HG03575 (cell line): ENCODE measurements around the gene TPPP.
"Not testable (repeated sequence)": the region's sequence is repeated elsewhere in the genome, so short reads cannot be mapped to it uniquely, and the experiment has no call there.

Source experiments
- ATAC-seq: cut with Tn5 transposase; IDR thresholded peaks from one replicate; pipeline ENCODE4 v1.9.1; 2021; ENCODE audit not compliant: unreplicated experiment, insufficient number of reproducible peaks, low FRiP score; ENCODE audit errors: extremely low read depth

TPPP gene

DNA sequence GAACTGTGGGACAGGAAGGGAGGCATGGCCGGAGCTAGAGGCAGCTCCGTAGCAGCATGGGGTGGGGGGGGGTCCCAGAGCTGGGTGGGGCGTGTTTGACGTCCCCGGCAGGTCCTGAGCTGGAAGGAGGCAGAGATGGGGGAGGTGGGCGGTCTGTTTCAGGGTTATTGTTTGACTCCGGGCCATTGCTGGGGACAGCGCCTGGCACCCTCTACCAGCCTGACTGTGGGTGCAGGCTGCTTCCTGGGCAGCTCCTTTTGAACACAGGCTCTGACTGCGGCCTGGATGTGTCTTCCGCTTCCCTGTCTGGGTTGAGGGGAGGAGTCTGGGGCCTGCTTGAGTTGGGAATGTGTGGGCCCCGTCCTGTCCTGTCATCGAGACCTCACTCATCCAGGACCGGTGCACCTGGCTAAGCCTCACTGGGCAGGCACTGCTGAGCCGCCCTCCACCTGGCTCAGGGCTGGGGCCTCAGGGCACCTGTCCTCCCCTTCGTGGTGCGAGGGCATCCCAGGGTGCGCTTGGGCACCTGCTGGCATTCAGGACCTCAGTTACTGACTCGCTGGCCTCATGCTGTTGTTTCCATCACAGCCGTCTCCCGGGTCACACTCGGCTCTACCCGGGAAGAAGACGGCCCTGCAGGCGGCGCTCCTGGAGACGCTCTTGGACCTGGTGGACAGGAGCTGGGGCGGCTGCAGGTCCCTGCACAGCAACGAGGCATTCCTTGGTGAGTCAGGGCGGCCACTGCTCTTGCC, 54.5 kb downstream of the TPPP start:
- no peak for ATAC-seq

GRCh38 chr5:637581-638450, 55.3 kb downstream of the TPPP start:
- no peak for ATAC-seq

GRCh38 chr5:636951-637350, 56.2 kb downstream of the TPPP start:
- no peak for ATAC-seq

- no peak for ATAC-seq
Observed at GRCh38 chr5:635306-636055, 57.7 kb downstream of the TPPP start.

DNA sequence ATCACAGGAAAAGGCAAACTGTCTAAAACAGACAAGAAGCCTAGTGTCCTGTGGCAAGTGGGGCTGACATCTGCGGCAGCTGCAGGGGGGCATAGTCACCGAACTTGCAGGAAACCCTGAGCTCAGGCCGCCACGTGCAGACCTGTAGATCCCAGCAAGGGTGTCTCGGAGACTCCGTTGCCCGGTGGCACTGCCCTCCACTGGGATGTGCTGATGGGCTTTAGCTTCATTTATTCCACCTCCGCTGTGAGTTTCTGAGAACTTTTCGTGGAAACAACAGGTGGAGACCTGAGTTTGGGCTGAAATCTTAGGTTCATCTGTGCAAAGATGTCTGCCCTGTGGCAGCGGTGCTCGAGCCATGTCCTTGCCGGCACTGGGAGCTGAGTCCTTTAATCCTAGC, 59.0 kb downstream of the TPPP start:
- no peak for ATAC-seq

GRCh38 chr5:633501-633955, 59.6 kb downstream of the TPPP start:
- no peak for ATAC-seq

DNA sequence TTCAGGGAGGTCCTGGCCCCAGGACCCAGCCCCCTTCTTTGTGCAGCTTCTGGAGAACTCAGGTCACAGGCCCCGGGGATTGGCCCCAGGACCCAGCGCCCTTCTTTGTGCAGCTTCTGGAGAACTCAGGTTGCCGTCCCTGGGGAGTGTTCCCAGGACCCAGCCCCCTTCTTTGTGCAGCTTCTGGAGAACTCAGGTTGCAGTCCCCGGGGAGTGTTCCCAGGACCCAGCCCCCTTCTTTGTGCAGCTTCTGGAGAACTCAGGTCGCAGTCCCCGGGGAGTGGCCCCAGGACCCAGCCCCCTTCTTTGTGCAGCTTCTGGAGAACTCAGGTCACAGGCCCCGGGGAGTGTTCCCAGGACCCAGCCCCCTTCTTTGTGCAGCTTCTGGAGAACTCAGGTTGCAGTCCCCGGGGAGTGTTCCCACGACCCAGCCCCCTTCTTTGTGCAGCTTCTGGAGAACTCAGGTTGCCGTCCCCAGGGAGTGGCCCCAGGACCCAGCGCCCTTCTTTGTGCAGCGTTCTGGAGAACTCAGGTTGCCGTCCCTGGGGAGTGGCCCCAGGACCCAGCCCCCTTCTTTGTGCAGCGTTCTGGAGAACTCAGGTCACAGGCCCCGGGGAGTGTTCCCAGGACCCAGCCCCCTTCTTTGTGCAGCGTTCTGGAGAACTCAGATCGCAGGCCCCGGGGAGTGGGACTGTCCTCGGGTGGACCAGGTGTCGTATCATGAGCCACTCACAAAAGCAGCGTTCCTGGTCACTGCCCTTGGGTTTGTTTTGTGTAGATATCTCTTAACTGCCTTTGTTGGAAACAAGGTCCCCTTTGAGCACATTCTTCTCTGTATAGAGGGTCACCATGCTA, 64.6 kb downstream of the TPPP start:
- ATAC-seq: not testable (repeated sequence)

DNA sequence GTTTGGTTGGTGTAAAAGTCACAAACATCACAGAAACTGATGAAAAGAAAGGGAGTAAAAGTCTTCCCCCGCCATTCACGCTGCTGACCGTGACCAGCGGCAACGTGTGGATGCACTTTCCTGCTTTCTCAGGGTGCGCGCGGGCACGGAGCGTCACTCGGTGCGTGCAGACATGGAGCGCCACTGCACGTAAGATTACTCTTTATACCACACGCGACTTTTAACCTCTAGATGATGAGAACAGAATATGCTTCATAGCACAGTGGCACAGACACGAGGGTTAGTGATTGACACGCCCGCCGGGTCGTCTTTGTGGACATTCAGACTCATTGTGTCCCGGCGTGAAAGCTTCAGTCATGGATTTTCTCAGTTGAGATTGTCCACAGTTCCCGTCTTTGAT, 65.3 kb downstream of the TPPP start:
- ATAC-seq: no peak

DNA sequence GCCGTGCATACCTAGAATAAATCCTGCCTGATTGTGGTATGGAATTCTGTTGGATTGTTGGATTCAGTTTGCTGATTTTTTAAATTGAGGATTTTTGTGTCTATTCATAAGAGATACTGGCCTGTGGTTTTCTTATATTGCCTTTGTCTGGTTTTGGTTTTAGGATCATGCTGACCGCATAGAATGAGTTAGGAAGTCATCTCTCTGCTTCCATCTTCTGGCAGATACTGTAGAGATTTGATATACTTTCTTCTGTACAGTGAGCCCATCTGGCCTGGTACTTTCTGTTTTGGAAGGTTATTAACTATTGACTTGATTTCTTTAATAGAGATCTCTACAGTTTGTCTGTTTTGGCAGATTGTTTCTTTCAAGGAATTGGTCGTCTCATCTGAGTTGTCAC, 66.3 kb downstream of the TPPP start:
- no peak for ATAC-seq

DNA sequence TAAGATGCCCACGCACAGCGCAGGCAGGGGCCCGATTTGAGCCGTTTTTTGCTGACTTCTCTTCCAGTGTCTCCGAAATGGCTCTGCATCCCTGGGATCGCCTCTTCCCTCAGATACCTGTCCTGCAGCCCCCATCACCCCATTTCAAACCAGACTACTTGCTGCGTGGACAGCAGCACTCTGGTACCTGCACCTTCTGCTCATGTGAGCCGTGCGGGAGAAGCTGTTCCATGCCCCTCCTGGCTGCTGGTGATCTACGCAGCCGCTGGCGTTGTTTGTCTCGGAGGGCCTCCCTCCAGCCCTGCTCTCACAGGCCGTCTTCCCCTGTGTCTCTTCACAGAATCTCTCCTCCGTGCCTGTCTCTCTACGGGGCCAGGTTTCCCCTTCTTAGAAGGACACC, 67.6 kb downstream of the TPPP start:
- ATAC-seq: no peak

GRCh38 chr5:624951-625230, 68.3 kb downstream of the TPPP start:
- no peak for ATAC-seq

GRCh38 chr5:624118-624950, 68.8 kb downstream of the TPPP start:
- no peak for ATAC-seq

DNA sequence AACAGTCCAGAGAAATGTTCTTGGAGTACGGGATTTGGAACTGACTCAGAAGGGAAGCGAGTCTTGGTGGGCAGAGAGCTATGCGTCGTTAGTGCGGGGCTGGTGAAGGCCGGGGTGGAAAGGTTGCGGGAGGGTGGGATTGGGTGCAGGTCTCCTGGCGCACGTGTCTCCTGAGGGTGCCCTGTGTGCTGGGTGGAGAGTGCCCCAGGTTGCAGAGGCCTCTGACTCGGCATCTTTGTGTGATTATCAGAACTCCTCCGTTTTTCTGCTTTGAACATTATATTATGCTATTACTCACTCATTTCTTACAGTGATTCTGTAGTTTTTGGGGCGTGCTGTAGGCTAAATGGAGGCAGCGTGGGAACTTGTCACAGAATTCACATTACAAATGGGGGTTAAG, 69.6 kb downstream of the TPPP start:
- ATAC-seq: no peak

DNA sequence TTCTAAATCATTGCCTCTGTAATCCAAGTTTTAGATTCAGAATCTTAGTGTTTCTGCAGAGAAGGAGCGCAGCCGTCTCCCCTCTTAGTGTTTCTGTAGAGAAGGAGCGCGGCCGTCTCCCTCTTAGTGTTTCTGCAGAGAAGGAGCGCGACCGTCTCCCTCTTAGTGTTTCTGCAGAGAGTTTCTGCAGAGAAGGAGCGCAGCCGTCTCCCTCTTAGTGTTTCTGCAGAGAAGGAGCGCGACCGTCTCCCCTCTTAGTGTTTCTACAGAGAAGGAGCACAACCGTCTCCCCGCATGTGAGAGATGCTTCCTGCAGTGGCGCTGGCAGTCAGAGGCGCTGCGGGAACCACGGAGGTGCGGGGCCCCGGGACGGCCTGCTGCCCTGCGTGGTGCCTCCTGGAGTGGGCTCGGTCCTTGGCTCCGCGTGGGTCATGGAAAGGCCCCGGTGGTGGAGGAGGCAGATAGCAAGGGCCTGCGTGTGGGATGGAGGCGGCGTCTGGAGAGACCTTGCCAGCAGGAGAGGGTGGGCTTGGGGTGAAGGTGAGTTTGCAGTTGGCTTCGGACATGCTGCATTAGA, 70.1 kb downstream of the TPPP start:
- ATAC-seq: no peak

- ATAC-seq: no peak
Observed at GRCh38 chr5:622359-622758, 70.8 kb downstream of the TPPP start.

DNA sequence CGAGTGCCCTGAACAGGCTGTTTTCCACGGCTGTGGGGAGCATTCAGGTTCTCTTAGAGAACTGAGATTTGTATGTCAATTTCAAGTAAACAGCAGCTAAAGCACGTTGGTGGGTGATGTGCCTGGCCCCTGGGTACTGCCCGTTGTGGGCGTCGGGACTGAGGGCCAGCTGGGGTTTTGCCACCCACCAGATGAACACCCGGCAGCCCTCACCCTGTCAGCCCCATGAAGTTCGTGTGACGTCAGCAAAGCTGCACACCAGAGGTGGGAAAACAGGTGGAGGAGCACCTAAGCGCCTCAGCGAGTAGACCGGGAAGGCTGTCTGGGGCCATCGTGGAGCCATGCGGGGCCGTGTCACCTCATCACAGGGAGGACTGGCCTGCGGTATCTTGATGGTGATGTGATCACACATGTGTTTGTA, 71.8 kb downstream of the TPPP start:
- no peak for ATAC-seq

DNA sequence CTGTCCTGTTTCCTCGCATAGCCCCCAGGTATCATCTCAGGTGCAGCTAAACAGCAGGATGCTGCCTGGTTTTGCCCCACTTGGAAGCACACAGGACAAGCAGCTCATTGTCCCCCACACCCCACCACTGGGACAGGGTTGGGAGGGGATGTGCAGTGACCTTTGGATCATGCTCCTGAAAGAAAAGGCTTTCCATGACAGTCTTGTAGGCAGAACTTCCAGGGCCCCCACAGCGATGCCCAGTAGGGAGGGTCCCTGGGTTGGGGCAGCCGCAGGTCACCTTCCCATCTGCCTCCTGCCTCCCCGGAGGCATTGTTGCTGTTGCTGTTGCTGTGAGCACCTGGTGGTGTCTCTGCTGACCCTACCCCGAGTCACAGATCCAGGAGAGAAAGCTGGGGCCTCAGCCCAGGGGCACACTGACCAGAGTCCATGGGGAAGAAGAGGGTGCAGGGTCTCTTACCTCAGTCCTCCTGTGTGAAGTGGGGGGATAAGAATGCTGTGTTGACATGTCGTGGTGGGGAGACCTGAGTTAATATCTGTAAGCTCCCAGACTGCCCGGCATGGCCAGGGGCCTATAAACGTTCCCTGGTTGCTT, 72.5 kb downstream of the TPPP start:
- no peak for ATAC-seq
